ENCODE results near the gene ALPK3. TPM values are rescaled to one million over a fixed set of nuclear protein-coding genes. Genes with fewer than 3 reads are reported as not detected.

The ALPK3 gene
- total and polyA plus RNA-seq, 9 of the 15 experiments (the other 6 are each of a cell fraction or from before 2014, with no cell fraction given): 0.04 to 1.0 (median 0.07) TPM; not detected in 2

- Histone ChIP-seq H3K4me3 (no peak overlapping the region), H3K27me3 (ENCODE audit: control insufficient read depth in 2 of 2, insufficient read depth in 2 of 2, low read length in 2 of 2) (peaks cover 14 to 41% of the 10 kb centered on the region in 2 experiments; a peak in 4 of 5 replicates), H3K9ac (ENCODE audit: insufficient read depth in 1 of 2, low read depth in 2 of 2, low read length in 2 of 2) (no peak overlapping the region), H3K79me2 (ENCODE audit: control insufficient read depth, insufficient read depth, low read length) (no peaks in the 10 kb centered on the region), H2AFZ (ENCODE audit: low read depth, low read length) (no peak overlapping the region), H3K27ac (ENCODE audit: extremely low read depth, low read depth, low read length) (no peak overlapping the region), H3K4me1 (replicated peaks in 1 of 2; ENCODE audit: control insufficient read depth in 2 of 2, insufficient read depth in 2 of 2, low read length in 2 of 2) (peaks cover 0 to 9% of the 10 kb centered on the region in 2 experiments; a peak in 2 of 5 replicates), H3K36me3 (ENCODE audit: control insufficient read depth, insufficient read depth, low read length) (no peaks in the 10 kb centered on the region), H3K4me2 (ENCODE audit: insufficient read depth, low read length) (no peak overlapping the region), H3K9me3 (replicated peaks; ENCODE audit: control insufficient read depth, insufficient read depth, low read depth, low read length) (no peaks in the 10 kb centered on the region), H3K9me1 (ENCODE audit: control insufficient read depth, insufficient read depth, low read length) (no peaks in the 10 kb centered on the region), H4K20me1 (replicated peaks; ENCODE audit: control insufficient read depth, insufficient read depth, low read length) (no peaks in the 10 kb centered on the region)
- ATAC-seq (no peak), FAIRE-seq (no peak), DNase-seq (ENCODE audit: extremely low read depth in 1 of 4, low spot score in 3 of 4) (no peak)
- no TSS peak for BruUV-seq (replicated peaks)
- CTCF ChIA-PET (ENCODE audit: low intra/inter-chr PET ratio): no interaction called here
- WGBS (ENCODE audit: insufficient coverage, low coverage, missing lambda C conversion rate): 3% methylated on average over 6 of the region's 6 CpGs
- POLR2A ChIA-PET: interaction anchor here (2.2 kb wide), 1 partner anchor 8 kb away, joined by 8 read pairs; no protein-coding TSS in a partner anchor
- intact Hi-C loops (cut with micrococcal nuclease) (no loop called here), in situ Hi-C loops (cut with MboI) (loop anchor here (25.0 kb wide), 1 partner anchor 304 kb away; no protein-coding TSS in a partner anchor)
- TF ChIP-seq MLLT1 (IDR thresholded peaks at IDR 0.05) (no peak), CREM (IDR thresholded peaks at IDR 0.05; ENCODE audit: low read depth) (no peak), HMG20B (CRISPR knock-in tag; IDR thresholded peaks at IDR 0.05) (no peak)
These were observed 74.2 kb downstream of the ALPK3 start for GRCh38 chr15:84891339-84891738.

GRCh38 chr15:84892786-84893307 is 75.7 kb downstream of the ALPK3 start:
- no peaks in the 10 kb centered on the region for H3K36me3 ChIP-seq (ENCODE audit: control insufficient read depth, insufficient read depth, low read length)
- ATAC-seq (no peak), DNase-seq (ENCODE audit: extremely low read depth in 1 of 4, low spot score in 3 of 4) (no peak), FAIRE-seq (no peak)
- no peak overlapping the region for H3K27ac ChIP-seq (ENCODE audit: extremely low read depth, low read depth, low read length)
- in situ Hi-C loops (cut with MboI): loop anchor here (25.0 kb wide), 1 partner anchor 306 kb away; no protein-coding TSS in a partner anchor
- H3K4me3 ChIP-seq: no peak overlapping the region
- no peaks in the 10 kb centered on the region for H3K79me2 ChIP-seq (ENCODE audit: control insufficient read depth, insufficient read depth, low read length)
- peaks cover 0 to 6% of the 10 kb centered on the region in 2 experiments; a peak in 2 of 5 replicates for H3K4me1 ChIP-seq (replicated peaks in 1 of 2; ENCODE audit: control insufficient read depth in 2 of 2, insufficient read depth in 2 of 2, low read length in 2 of 2)
- no peaks in the 10 kb centered on the region for H4K20me1 ChIP-seq (replicated peaks; ENCODE audit: control insufficient read depth, insufficient read depth, low read length)
- H3K4me2 ChIP-seq (ENCODE audit: insufficient read depth, low read length): no peak overlapping the region
- POLR2A ChIA-PET: interaction anchor here (0.7 to 2.2 kb wide), 3 partner anchors 10 to 17 kb away, joined by 3 to 8 read pairs (median 4); no protein-coding TSS in a partner anchor
- no peaks in the 10 kb centered on the region for H3K9me1 ChIP-seq (ENCODE audit: control insufficient read depth, insufficient read depth, low read length)
- H2AFZ ChIP-seq (ENCODE audit: low read depth, low read length): no peak overlapping the region
- no peaks in the 10 kb centered on the region for H3K9me3 ChIP-seq (replicated peaks; ENCODE audit: control insufficient read depth, insufficient read depth, low read depth, low read length)
- CTCF ChIA-PET (ENCODE audit: low intra/inter-chr PET ratio): no interaction called here
- peaks cover 14 to 38% of the 10 kb centered on the region in 2 experiments; a peak in 4 of 5 replicates for H3K27me3 ChIP-seq (ENCODE audit: control insufficient read depth in 2 of 2, insufficient read depth in 2 of 2, low read length in 2 of 2)
- WGBS (ENCODE audit: insufficient coverage, low coverage, missing lambda C conversion rate): 4% methylated on average over 7 of the region's 10 CpGs
- intact Hi-C loops (cut with micrococcal nuclease): no loop called here
- no TSS peak for BruUV-seq (replicated peaks)
- H3K9ac ChIP-seq (ENCODE audit: insufficient read depth in 1 of 2, low read depth in 2 of 2, low read length in 2 of 2): no peak overlapping the region
- TF ChIP-seq ZBTB8A (IDR thresholded peaks at IDR 0.05; ENCODE audit: partially characterized antibody) (no peak), NKRF (IDR thresholded peaks at IDR 0.05; ENCODE audit: borderline replicate concordance) (no peak), ZBTB26 (CRISPR knock-in tag; IDR thresholded peaks at IDR 0.05) (no peak), ZNF224 (CRISPR knock-in tag; IDR thresholded peaks at IDR 0.05) (no peak), MEF2D (tag; conservative IDR thresholded peaks at IDR 0.05; ENCODE audit: low read depth) (no peak), MYC (IDR thresholded peaks at IDR 0.05; ENCODE audit: low read depth, low read length) (no peak), MYC (CRISPR knock-in tag; IDR thresholded peaks at IDR 0.05; ENCODE audit: borderline replicate concordance, low read depth) (no peak), ZNF232 (CRISPR knock-in tag; IDR thresholded peaks at IDR 0.05) (no peak)

All from K562 (cell line).